Left renal cortex interstitium (tissue), 4 donors: ENCODE results near the gene LRRC57. TPM values are rescaled to one million over a fixed set of nuclear protein-coding genes. Genes with fewer than 3 reads are reported as not detected.

ENCODE experiments used
- DNase-seq, 4 donors: peaks; one replicate each; pipeline ENCODE4 v3.0.0-alpha.2; 2013; ENCODE audit warnings: low read depth in 4 of 4, low spot score in 2 of 4, missing footprints in 1 of 4
- polyA plus RNA-seq, 4 donors: library from polyadenylated mRNA; unstranded; fragments of 120-200 nt; gene quantifications; one replicate each; pipeline ENCODE4 v1.2.1, GENCODE V29; 2013; ENCODE audit not compliant: insufficient read length in 4 of 4

Gene LRRC57
- polyA plus RNA-seq, 4 donors, result 17.5 to 24.2 (median 22.3) TPM

DNA sequence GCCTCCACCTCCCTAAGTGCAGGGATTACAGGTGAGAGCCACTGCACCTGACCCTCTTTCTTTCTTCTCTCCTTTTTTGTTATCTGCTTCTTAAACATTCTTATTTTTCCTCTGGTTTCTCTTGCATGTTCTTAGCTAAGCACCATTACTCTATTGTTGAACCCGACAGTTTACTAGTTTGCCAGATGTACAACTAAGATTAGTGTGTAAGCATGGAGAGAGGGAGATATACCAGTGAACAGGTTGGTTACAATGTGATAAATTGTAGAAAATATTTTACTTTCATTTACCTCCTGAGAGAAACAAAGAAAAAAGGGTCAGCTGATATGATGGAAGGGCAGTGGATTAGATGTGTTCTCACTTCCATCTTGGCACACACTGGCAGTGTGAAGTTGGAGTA, 5.0 kb upstream of the LRRC57 start:
- DNase-seq, result no peak

DNA sequence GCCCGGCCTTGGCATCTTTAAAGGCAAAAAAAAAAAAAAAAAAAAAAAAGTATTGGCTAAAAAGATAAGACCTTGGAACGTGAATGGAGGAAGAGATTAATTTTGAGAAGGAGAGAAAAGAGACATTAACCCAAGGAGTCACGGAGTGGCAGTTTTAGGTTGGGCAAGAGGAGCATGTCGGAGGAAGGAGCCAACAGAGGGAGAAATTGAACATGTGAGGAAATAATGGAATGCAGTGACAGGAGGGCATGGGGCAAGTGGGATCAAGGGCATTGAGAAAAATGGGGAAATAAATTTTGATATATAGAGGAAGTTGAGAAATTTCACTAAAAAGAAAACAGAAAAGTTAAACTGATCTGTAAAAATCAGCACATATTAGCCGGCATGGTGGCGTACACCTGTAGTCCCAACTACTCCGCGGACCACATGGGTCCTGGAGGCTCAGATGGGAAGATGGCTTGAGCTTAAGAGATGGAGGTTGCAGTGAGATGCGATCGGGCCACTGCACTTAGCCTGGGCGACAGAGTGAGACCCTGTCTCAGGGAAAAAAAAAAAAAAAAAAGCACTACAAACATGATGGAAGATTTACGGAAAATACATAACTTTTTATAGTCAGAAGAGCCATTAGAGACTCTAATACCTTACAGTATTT, 1.3 kb upstream of the LRRC57 start:
- no peak for DNase-seq

DNA sequence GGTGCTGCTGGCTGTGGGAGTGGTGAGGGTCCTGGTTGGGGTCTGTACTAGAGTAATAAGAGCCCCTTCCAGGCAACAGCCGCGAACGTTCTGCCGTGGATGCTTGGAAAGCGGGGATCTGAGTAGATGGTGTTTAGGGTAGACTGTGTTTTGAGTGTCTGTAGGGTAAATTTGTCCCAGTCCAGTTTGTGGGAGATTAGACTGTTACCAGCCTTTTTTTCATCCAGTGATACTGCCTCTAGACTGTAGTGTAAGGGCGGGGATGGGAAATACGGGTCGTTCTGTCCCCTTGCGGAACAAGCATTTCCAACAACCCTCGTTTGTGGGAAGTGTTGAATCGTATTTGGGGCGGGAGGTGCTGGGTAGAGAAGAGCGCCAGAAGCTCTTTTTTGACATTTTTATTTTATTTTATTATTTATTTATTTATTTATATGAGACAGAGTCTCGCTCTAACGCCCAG, 469 bp upstream of the LRRC57 start:
- peak in 1 of 4 donors; percentile 37 for DNase-seq

DNA sequence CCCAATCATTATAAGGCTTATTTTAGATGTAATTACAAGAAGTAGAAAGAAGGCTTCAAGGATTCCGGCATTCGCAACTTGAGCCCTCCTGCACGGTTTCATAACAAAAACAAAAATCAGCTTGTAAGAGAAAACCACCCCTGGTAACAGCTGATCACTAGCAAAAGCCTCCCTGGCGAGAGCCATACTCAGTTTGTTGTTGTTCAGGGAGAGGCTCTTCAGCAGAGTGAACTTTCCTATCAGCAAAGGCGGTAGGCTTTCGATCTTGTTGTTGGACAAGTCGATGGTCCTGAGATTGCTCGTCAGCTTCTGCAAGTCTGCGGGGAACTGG, 710 bp downstream of the LRRC57 start:
- no peak for DNase-seq

DNA sequence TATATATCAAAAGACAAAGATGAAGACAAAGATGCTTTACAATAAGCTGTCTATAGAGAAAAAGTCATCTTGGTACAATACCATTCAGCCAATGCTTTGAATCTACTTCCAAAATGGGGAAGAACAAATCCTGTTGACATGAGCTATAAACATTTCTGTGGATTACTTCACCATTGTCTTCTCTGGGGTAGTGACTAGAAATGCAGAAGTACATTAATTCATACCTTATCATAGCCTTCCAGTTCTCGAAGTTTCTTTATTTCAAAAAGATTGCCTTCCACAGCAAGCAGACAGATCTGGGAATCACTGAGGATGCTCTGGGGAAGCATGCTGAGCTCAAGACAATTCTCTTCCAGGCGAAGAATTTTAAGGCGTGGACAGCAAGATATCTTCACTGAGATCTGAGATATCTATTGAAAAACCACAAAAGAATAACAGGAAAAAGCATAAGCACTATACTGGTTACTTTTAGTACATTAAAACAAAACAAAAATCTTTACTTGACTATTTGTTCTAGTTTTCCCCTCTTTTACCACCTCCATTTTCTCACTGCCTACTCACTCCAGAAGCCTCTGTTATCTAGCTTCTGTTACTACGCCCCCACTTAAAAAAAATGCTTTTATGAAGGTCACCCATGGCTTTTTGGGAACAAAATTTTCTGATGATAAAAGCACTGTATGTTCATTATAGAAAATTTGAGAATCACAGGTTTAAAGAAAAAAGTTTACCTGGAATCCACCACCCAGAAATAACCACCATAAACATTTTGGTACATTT, 3.6 kb downstream of the LRRC57 start:
- no peak for DNase-seq

DNA sequence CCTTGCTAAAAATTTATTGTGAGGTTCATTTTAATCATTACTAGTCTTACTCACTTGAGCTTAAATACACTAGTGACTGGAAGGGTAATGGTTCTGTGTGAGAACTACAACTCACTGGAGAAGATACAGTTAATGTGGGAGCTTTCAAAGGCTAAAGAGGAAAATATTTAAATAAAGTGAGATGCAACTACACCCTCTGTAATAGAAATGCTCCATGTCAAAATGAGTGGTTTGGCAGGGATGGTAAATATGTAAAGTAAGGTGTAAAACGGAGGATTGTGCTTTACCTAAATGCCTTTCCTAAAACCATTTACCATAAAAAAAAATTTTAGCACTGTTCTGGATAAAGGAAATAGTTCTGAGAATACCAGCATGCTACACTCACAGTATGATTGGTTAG, 15.3 kb downstream of the LRRC57 start:
- no peak for DNase-seq

DNA sequence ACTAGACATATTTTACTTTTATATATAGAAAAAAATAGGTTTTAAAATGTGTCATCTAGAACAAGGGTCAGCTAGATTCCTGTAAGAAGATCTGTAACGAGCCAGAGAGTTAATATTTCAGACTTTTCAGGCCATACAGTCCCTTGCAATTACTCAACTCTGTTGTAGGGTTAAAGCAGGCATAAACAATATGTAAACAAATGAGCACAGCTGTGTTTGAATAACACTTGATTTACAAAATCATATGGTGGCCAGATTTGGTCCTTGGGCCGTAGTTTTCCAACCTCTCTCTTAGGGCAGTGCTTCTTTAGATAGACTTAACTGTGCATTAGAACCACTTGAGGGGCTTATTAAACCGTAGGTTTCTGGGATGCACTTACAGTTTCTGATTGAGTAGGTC, 19.6 kb downstream of the LRRC57 start:
- DNase-seq, result no peak

DNA sequence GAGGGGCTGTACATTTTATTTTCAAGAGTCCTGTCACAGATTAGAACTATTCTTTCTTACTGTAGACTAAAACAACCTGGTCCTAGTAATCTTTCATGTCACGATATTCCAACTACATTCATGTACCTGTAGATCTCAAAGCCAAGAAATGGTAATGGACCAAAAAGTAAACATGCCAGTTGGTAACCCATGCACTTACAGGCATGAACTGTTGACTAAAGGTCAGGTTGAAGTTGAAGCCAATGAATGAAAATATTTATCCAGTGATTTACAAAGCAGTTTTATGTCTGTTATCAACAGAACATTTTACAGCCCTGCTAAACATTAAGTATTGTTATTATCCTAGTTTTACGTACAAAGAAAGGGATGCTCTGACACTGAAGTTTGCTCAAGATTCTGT, 25.3 kb downstream of the LRRC57 start:
- DNase-seq, result no peak

DNA sequence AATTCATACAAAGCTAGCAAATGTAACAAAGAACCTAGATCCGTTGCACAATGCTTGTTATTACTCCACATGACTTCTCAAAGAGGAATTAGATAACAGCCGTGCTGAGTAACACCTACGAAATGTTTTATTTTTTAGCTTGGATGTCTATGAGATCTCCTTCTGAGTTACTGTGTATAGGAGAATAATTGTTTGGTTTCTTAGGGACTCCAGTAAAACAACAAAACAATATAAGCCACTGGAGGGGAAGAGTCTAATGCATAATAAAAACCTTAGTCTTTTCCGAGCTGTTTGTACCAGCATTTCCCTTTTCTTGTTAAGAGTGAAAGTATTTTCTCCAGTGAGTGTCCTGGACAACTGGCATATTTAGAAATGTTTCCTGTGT, 37.6 kb downstream of the LRRC57 start:
- DNase-seq, result no peak

DNA sequence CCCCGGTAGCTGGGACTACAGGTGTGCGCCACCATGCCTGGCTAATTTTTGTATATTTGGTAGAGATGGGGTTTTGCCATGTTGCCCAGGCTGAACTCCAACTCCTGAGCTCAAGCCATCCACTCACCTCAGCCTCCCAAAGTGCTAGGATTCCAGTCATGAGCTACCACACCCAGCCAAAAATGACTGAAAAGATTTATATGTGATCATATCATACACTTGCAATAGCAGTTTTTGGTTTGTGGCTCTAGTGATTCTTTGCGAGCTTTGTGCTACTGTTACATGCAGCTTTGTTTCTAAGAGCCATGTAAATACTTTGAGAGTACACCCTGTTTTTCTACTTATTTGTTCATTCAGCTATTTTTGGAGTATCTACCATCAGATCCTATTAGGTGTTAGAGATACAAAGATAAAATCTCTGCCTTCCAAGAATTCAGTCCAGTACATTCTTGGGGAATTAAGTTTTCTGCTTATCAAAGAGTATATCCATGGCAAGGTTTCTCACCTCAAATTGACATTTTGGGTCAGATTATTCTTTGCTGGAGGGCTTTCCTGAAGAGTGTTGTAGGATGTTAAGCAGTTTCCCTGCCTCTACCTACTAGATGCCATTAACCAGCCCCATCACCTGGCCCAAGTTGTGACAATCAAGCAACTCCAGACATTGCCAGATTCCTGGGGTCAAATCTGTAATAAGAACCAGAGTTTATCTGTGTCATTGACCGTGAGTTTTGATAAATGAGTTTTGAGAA, 38.2 kb downstream of the LRRC57 start:
- no peak for DNase-seq

DNA sequence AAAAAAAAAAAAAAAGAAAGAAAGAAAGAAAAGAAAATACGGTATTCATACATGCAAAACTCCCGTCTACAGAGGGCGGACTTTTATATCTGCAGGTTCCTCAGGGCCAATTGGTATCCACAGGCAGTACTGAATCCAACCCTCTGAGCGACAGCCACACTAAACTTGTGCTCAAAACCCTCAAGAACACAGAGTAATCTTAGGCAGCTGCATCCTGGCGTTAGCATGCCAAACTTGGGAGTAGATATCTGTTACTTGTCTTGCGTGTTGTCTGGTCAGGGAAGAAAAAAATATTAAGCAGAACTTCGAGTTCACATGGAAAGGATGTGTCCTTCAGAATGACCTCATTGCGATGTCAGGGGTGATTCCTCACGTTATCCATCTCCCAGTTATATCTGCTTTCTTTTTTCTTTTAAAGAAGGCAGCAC, 40.3 kb downstream of the LRRC57 start:
- no peak for DNase-seq

DNA sequence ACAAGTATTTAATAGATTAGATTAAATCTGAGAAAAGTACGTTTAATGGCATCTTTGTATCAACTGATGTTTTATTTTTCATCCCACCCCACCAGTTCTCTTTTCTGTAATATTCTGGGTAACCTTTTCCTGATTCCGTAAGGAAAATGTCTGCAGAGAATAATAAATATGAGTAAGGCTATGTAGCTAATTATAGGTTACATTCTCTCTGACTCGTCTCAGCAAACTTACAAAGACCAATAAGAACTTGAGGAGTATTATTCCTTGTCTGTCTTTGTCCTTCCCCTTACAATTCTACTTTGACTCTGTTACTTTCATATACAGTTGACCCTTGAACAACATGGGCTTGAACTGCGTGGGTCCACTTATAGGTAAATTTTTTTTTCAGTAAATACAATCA, 41.1 kb downstream of the LRRC57 start:
- no peak for DNase-seq

DNA sequence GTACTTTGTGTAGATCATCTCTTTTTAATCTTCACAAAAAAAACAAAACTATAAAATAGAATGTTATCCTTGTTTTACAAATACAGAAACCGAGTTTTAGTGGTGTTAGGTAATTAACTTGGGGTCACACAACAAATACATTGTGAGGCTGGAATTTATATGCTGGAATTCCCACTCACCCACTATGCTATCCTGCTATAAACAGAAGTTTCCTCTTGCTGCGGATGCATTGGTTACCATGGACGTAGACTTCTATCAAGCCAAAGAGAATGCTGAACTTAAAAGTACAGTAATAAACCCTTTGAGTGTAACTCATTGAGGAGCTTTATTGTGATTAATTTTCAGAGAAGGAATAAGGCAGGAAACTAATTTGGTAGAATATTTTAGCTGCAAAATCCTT, 44.0 kb downstream of the LRRC57 start:
- no peak for DNase-seq

DNA sequence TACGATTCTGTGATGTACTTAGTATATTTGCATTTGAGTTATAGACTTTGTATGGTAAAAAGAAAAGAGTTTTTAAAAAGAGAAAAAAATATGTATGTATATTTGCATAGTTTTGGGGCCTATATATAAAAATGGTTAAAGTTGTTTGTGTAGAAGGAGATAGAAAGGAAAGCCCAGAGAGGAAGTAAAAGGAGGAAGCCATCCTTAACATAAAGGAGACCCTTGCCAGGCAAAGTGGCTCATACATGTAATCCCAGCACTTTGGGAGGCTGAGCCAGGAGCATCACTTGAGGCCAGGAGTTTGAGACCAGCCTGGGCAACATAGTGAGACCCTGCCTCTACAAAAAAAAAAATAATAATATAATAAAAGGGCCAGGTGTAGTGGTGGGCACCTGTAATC, 44.8 kb downstream of the LRRC57 start:
- DNase-seq, result no peak

DNA sequence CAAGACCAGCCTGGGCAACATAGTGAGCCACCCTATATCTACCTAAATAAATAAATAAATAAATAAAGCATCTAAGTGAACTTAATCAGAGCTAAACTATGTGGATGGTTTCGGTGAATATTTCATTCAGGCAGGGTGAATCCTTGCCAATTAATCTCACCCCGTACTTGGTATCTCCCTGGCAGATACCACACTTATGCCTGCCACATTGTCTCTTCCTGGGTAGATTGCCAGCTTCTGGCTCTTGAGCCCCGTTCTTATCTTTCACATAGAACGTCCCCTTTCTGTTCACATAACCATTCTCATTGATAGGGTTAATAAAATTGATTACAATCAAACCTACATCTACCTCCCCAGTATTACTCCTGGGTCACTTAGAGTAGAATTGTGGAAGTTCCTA, 46.1 kb downstream of the LRRC57 start:
- DNase-seq, result no peak

DNA sequence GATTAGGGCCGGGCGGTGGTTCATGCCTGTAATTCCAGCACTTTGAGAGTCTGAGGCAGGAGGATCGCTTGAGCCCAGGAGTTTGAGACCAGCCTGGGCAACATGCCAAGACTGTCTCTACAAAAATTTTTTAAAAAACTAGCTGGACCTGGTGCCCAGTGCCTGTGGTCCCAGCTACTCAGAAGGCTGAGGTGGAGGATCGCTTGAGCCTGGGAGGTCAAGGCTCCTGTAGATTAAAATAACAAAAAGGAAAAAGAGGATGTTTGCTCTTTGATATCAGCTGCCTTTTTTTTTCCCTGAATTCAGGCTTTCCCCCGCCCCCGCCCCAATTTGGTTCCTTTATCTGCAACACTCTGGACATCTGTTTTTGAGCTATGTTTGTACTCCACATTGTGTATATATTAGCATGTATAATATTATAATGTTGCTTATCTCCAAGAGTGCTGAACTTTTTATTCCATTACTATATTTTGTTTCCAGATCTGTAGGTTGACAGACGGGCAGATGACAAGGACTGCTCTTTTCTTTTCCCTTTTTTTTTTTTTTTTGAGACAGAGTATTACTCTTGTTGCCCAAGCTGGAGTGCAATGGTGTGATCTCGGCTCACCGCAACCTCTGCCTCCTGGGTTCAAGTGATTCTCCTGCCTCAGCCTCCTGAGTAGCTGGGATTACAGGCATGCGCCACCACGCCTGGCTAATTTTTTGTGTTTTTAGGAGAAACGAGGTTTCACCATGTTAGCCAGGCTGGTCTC, 48.6 kb downstream of the LRRC57 start:
- DNase-seq, result no peak

DNA sequence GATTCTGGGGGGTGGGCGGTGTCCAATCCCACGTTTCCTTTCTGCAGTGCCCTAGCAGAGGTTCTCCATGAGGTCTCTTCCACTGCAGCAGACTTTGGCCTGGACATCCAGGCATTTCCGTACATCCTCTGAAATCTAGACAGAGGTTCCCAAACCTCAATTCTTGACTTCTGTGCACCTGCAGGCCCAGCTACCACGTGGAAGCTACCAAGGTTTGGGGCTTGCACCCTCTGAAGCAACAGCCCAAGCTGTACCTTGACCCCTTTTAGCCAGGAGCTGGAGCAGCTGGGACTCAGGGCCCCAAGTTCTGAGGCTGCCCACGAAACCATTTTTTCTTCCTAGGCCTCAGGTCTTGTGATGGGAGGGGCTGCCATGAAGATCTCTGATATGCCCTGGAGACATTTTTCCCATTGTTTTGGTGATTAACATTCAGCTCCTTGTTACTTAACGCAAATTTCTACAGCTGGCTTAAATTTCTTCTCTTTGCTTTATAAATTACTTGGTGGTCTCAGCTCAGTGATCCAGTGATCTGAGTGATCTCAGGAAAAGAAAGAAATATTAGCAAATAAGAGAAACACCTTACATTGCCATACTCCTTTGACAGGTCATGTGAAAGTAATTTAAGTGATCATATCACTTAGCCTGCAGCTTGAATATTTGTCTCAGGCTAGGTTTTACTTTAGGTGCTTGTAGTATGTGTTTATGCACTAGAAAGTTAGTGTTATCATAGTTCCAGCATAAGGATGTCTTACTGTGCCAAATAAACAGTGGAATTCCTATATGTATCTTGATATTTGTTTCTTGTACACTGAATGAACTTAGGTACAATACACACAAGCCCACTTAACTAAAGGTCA, 50.2 kb downstream of the LRRC57 start:
- no peak for DNase-seq

DNA sequence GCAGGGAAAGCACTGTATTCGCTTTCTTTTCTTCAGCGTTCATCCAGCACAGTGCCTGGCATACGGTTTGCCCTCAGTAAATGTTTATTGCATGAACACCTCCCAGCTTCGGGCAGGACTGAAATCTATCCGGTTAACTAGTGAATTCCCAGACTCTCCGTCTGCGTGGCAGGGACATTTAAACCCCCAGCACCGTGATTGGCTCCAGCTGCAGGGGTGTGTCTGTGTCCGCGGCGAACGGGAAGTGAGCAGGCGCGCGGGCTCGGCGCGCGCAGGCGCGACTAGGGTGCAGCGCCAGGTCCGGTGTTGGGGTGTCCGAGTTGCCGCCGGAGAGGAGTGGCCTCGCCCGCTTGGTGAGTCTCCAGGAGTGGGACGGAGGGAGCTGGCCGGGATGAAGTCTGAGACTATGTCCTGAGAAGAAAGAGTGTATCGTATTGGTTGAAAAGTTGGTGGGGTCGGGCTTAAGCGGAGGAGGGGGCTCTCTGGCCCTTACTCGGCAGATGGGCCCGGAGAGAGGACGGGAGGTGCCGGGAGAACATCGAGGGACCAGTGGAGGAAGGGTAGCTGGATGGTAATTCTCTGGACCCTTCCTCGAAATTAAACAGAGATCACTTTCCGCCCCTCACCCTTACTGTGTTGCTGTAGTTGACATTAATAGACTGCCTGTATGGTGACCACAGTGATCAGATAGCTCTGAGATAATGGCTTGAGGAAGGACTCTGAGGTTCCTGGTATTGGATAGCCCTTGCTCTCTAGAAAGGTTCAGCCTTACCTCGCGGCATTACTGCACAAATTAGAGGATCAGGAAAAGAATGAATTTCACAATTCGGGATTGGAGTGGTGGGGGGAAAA, 53.0 kb downstream of the LRRC57 start, which contains the start of gene SNAP23:
SNAP23 (plus strand) TSS at position 274 of the 852 bp plus-strand sequence. CDS start 16,213 bp downstream, outside the sequence.
- peak; percentile 74 to 90 (median 82) for DNase-seq

DNA sequence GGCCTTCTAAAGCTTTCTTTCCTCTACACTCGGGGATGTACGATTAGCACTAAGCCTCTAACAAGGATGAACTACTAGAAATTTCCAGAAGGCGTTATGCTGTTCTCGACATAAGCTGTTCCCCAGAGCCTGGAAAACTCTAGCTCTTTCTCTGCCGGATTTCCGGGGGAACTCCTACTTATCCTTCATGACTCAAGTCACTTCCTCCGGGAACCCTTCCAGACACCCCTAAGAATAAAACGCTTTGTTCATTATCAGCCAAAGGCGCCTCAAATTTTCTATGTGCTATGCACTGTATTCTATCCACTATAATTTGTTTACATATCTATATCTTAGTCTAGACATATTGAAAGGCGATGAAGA, 53.6 kb downstream of the LRRC57 start:
- peak in 2 of 4 donors; percentile 23 to 34 for DNase-seq
